Fibroblast of skin of abdomen (primary cell): ENCODE data around the gene DNAJC27.

Experiments
- DNase-seq: peaks from one replicate; pipeline ENCODE4 v3.0.0-alpha.2; 2013

DNAJC27 gene

DNA sequence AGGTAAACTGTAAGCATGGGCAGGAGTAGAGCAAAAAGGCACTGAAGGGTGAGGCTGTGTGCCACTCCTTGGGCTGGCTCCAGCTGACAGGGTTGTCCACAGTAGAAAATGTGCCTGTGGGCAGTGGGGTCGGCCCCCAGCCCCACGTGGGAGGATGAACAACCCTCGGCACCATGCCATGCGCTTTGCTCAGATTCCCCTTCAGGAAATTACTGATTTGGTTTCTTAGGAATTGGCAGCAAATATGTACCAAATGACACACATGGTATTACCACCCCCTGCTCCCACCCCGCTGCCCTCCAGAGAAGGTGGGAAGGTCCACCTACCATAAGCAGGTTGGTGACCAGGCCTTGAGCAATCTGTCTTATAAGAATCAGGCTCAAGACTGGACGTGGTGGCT lies 65.3 kb downstream of the DNAJC27 start:
- DNase-seq = no peak

DNA sequence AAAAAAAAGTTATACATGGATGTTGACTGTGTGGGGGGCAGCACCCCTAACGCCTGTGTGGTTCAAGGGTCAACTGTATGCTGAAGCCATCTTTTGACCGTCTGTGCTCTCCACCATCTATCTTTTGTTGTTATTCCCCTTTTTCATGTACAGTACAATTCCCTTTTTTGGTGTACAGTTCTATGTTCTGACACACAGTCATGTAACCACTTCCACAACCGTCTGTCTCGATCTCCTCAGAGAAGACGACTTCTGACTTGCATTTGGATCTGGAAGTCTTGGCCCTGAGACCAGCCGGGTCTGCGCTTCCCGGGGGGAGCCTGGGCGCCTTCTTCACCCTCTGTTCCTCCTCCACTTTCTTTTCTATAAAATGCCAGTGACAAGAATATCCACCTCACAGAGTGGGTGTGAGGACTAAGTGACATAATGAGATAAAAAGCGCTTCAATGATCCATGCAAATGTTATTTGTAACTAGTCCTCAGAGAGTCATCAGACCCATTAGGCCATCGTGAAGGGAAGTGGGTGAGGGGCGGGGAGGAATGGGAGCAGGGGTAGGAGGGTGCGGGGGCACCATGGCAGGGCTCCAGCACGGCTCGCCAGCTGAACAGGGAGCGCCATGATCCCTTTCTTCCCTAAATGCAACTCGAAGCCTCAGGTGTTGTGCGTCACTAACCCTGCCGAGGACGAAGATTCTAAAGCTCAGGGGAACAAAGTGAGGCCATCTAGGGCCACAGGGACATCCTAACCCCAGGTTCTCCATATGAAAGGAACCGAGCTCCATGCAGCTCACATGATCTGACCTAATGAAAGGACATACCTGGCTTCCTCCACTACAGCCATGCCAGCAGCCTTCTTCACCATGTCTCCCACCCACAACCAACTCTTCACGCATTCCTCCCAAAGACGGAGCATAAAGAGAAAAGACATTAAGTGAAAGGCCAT lies 68.3 kb downstream of the DNAJC27 start:
- DNase-seq = no peak

DNA sequence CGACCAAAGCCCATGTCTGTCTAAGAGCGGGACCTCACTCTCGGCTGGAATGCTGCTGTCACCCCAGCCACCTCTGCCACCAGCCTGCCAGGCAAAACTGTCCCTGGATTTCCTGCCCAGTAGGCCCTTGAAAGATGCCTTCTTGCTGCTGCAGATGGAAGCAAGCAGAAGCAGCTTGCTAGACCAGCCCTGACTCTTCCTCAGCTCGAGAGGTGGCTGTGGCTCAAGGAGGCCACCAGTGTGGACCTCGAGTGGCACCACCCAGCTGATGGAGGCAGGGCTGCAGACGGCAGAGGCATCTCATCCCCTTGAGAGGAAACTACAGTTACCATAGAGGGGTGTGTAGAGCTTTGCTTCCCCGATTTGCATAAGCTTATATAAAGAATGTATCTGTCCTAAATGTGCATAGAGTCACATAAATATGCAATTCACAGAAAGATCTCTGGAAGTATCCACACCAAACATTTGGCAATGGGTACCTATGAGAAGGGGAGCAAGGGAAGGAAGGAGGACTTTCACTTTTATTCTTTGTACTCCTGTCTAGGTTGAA lies 72.3 kb downstream of the DNAJC27 start:
- DNase-seq = no peak

DNA sequence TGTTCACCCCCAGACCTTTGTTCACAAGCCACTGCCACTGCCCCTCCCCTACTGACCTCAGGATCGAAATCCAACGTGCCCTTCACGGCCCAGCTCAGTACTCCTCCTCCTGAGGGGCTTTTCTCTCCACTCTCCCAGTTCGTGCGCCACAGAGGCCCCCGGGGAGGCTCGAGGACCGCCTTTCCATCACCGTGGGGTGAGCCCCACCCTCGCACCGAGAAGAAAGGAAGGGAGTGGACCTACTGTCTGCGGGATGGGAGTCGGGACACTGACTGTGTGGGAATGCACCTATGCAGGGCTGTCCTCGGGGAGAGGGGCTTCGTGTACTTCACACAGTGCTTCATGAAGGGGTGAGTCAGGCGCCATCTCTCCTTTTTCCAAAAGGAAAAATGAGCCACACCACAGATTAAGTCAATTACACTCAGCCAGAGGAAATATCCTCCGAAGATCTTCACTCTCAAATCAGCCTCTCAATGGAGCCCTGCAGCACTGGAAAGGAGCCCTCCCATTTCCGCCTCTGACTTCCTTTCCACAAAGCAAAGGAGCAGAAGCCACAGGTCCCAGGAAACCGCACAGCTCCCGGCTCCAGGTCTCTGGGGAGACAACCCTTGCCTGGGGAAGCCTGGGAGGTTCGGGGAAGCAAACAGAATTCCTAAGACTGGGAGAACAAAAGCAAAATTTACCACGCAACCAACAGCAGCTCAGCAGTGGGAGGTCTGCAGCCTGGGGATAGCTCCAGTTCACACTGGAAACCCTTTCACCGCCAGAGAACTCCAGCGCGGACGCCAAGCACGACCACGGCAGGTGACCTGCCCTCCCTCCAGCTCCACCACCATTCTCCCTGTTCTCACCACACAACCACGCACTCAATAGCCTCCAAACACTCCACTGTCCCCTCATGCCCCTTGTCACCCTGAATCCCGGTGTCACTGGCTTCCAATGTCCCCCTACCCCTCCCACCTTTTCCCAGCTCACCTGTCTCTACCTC lies 73.3 kb downstream of the DNAJC27 start:
- no peak for DNase-seq

DNA sequence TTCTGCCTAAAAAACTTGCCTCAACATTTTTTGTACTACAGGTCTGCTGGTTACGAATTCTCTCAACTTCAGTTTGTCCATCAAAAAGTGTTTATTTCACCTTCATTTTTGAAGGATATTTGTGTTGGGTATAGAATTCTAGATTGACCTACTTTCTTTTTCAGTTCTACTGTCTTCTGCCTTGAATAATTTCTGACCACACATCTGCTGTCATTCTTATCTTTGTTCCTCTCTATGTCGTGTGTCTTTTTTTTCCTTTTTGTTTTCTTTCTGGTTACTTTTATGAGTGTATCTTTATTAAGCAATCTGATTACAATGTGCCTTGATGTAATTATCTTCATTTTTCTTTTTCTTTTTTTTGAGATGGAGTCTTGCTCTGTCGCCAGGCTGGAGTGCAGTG lies 77.0 kb downstream of the DNAJC27 start:
- no peak for DNase-seq

DNA sequence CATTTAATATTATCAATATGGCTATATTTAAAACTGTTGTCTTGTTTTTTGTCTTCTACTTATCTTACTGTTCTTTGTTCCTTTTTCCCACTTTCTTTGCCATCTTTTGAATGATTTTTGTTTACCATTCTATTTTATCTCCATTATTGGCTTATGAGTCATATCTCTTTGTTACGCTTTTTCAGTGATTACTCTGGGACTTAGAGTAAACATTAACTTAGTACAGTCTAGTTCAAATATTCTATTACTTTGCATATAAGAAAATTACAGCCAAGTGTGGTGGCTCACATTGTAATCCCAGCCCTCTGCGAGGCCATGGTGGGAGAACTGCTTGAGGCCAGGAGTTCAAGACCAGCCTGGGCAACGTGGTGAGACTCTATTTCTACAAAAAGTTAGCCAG lies 77.8 kb downstream of the DNAJC27 start:
- no peak for DNase-seq
